Pons (tissue), 1 donor: ENCODE results near the gene POLN.

Source experiments
- DNase-seq: peaks from one replicate; pipeline ENCODE4 v3.0.0-alpha.2; 2016; ENCODE audit warnings: low spot score

Gene POLN

GRCh38 chr4:2070421-2071251, 171.3 kb downstream of the POLN start:
- no peak for DNase-seq

GRCh38 chr4:2069986-2070385, 171.9 kb downstream of the POLN start:
- no peak for DNase-seq

GRCh38 chr4:2069161-2069971, 172.6 kb downstream of the POLN start:
- DNase-seq = no peak

- DNase-seq = no peak
These were observed 173.4 kb downstream of the POLN start for GRCh38 chr4:2068566-2068965.

- DNase-seq = no peak
These were observed 173.8 kb downstream of the POLN start for GRCh38 chr4:2068198-2068470.

GRCh38 chr4:2067446-2068197, 174.3 kb downstream of the POLN start:
- no peak for DNase-seq

GRCh38 chr4:2066571-2067445, 175.1 kb downstream of the POLN start:
- DNase-seq = no peak

- no peak for DNase-seq
These were observed 175.8 kb downstream of the POLN start for GRCh38 chr4:2066011-2066551.

GRCh38 chr4:2065106-2065930, 176.6 kb downstream of the POLN start:
- DNase-seq = no peak

- DNase-seq = no peak
These were observed 177.5 kb downstream of the POLN start for GRCh38 chr4:2064276-2064991.

- no peak for DNase-seq
These were observed 178.2 kb downstream of the POLN start for GRCh38 chr4:2063557-2064275.

- DNase-seq = no peak
These were observed 179.0 kb downstream of the POLN start for GRCh38 chr4:2062808-2063524.

GRCh38 chr4:2062168-2062807, 179.6 kb downstream of the POLN start:
- no peak for DNase-seq

GRCh38 chr4:2061186-2062131, 180.5 kb downstream of the POLN start:
- DNase-seq = no peak

- DNase-seq = no peak
These were observed 181.2 kb downstream of the POLN start for GRCh38 chr4:2060611-2061185.
